Renal cortex interstitium (tissue), 11 donors: ENCODE data around the gene C11orf42. TPM values are rescaled to one million over a fixed set of nuclear protein-coding genes. Genes with fewer than 3 reads are reported as not detected.
A peak's percentile ranks its signal among the peaks of the same experiment; 100 is the strongest.

ENCODE experiments used
- DNase-seq, 11 donors: peaks; one replicate each; pipeline ENCODE4 v3.0.0-alpha.2; 2013; ENCODE audit warnings: low read depth in 9 of 11, low spot score in 4 of 11; ENCODE audit errors: extremely low read depth in 1 of 11
- polyA plus RNA-seq, 3 donors: library from polyadenylated mRNA; unstranded; fragments of 120-200 nt; gene quantifications; one replicate each; pipeline ENCODE4 v1.2.1, GENCODE V29; 2013; ENCODE audit not compliant: insufficient read length in 3 of 3

Gene C11orf42
- polyA plus RNA-seq, 3 donors, result 0.78 to 2.1 (median 1.0) TPM

DNA sequence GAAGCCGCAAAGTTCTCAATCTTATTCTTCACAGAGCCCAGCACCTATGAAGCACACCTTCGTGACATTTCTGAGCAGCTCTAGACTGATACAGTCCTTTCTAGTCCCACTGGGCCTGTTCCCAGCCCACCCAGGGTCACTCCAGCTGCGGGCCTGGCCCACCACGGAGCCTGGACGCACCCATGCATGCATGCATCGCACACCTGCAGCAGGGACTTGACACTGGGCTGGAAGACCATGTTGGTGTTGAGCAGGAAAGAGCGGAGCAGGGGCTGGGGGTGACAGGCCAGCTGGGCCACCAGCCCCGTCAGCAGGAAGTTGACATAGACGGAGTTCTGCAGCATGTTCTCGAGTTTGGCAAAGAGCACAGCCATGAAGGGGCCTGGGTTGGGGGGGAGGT lies 9.2 kb downstream of the C11orf42 start:
- DNase-seq, result no peak

DNA sequence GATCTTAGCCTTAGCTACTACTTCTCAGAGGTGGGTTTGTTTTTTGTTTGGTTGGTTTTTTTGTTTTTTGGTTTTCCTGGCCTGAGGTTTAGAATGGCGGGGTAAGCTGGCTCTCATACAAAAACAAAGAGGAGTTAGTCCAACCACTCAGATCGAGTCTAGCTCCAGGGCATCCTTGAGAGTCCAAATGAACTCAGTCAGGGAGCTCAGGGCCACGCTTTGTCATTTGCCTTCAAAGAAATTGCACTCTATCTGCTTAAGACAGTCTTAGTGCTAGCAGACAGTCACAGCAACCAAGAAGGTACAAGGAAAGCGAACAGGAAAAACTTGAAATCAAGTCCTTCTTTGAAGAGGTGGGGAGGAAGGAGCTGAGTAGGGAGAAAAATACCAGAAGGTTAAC lies 11.1 kb downstream of the C11orf42 start:
- DNase-seq, result no peak

DNA sequence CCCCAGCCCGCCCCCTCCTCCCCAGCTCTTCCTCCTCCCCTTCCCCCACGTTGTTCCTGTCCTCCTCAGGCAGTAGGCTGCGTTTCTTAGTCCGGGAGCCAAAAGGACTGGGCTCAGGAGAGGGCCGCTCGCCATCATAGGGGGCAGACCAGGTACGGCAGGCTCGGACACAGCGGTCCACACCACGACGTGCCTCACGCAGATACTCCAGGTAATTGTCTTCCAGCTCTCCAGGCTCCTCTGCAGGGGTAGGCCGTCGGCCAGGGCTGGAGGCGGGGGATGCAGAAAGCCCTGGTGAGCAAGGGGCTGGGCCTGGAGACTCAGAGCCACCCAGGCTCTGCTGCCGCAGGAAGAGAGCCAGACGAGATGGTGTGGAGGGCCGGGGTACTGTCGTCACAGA lies 12.4 kb downstream of the C11orf42 start:
- DNase-seq, result no peak

DNA sequence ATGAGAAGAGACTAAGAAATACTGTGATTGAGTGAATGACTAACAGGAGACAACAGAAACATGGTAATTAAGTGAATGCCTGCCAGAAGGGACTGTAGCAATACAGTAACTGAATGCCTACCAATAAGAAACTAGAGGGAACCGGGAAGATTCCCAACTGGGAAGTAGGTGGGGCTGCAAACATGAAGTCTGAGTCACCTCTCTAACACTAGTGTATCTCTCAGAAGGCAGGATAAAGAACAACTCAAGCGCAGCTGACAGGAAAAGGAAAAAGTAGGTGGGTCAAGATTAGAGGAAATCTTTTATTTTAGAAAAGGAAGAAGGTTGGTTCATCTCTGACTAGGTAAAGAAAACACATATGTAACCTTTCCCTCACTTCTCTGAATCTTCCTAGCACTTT lies 14.0 kb downstream of the C11orf42 start:
- no peak for DNase-seq

DNA sequence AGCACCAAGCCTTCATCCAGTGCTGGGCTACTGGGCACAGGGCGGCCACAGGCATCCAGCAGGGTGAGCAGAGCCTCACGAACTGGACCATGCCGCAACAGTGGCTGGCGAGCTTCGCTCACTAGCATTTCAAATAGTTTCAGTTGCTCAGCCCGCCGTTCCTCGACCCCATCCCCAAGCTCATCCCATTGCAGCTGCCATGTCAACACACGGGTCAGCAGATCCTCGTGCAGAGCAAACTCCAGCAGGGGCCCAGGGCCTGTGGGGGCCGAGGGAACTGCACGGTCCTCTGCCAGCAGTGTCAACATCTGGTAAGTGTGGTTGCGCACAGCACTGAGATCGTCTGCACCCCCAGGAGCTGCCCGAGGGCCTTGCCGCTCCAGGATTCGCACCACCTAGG lies 18.5 kb downstream of the C11orf42 start:
- DNase-seq, result no peak

DNA sequence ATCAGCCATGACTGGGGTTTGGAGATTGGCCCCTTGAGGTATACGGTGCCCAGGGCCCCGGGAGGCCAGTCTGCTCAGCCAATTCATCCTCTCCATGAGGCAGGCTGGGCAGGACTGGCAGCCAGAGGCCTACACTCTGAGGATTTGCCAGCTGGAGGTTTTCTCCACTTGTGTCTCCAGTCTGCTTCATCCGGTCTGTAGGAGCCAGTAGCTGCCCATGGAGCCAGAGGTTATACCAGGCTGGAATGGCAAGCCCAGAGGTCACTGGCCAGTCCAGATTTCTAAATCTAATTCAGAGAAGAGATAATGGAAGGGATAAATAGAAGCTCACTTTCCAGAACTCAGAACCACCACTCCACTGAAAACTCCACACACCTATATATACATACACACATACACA lies 19.1 kb downstream of the C11orf42 start:
- no peak for DNase-seq

DNA sequence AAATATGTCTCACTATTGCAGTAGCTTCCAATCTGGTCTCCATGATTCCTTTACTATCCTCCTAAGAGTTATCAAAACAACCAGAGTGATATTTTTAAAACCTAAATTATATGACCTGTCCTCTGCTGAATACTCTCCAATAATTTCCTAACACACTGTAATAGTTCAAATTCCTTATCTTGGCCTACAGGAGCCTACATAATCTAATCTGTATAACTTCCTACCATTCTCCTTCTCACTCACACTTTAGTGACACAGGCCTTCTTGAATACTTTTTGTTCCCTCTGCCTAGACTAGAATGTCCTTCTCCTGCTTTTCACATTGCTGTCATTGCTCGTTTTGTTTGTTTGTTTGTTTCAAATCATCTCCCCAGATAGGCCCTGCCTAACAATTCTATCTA lies 19.7 kb downstream of the C11orf42 start:
- DNase-seq, result no peak

DNA sequence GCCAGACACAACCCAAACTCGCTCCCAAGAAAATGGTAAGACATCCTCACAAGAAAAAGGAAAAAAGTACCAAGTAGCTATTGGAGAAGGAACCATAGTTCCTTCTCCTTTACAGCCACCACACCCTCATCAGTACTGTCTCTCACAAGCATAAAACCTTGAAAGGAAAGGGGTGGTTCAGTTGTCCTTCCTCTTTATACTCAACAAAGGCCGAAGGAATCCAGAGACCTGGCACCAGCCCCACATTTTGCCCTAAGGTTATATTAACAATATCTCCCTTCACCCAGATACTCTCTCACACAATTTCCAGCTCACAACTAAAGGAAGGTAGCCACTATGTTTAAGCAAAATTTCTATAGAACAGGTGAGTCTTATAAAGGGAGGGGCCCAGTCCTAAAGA lies 20.5 kb downstream of the C11orf42 start:
- DNase-seq, result no peak

DNA sequence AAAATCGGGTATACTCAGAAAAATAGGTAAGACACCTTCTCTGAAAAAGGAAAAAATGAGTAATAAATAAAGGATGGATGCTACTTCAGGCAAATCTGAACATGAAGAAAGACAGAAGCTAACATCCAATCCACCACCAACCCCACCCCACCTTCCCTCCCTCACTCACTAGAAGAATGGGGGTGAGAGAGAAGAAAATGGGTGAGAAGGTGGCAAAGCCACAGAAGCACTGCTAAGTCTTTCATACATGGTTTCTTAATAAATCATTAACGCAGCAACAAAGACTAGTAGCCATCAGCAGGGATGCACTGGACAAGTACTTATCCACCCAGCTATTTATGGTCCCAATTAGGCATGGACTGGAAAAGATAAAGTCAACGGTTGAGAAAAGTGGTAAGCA lies 23.2 kb downstream of the C11orf42 start:
- no peak for DNase-seq

DNA sequence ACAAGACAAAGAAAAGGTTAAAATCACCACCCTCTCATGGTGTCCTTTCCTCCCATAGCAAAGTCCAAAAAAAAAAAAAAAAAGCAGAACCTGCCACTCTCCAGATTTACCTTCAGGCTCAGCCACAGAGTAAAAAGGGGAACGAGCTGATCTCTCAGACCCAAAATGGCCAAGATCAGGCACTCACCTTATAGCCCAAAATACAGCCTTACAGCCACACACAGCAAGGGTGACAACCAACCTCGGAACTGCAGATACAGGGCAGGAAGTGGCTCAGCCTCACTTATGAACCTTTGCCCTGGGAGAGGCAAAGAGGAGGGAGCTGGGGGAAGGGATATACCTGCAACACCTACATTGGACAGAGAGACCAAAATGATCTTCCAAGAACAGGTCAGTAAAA lies 24.6 kb downstream of the C11orf42 start:
- no peak for DNase-seq

DNA sequence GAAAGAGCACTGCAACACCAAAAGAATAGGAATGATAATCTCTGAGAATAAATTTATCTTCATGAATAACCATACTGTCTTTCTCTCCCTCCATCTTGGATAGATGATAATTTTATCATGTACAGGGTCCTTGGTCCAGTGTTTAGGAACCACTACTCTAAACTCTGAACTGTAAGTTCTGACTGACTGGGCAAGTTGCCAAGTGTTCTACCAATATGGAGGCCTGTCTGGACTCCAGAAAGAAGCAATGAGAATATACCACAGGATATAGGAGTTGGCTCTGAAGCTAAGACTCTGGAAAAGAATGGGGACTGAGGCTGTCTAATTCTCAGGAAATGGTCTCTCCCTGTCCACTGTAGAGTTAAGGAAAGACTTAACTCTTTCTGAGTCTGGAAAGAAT lies 27.5 kb downstream of the C11orf42 start:
- no peak for DNase-seq

DNA sequence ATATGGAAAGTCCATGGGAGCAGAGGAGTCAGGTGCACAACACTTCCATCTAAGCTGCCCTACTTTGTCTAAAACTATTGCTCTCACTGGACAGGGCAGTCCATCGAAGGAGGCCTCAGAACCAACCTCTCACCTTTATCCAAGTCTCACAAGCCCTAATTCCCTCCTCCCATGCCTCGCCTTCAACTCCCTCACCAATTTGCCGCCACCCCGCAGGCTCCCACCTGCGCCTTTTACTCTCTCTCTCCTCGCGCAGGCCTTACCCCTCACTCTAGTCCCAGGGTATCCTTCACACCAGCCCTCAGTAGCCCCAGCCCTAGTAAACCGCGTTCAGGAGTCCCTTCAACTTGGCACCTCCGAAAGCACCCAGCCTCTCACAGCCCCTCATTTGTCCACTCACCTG lies 28.6 kb downstream of the C11orf42 start:
- peak in 5 of 11 donors; percentile 2 to 53 (median 11) for DNase-seq

DNA sequence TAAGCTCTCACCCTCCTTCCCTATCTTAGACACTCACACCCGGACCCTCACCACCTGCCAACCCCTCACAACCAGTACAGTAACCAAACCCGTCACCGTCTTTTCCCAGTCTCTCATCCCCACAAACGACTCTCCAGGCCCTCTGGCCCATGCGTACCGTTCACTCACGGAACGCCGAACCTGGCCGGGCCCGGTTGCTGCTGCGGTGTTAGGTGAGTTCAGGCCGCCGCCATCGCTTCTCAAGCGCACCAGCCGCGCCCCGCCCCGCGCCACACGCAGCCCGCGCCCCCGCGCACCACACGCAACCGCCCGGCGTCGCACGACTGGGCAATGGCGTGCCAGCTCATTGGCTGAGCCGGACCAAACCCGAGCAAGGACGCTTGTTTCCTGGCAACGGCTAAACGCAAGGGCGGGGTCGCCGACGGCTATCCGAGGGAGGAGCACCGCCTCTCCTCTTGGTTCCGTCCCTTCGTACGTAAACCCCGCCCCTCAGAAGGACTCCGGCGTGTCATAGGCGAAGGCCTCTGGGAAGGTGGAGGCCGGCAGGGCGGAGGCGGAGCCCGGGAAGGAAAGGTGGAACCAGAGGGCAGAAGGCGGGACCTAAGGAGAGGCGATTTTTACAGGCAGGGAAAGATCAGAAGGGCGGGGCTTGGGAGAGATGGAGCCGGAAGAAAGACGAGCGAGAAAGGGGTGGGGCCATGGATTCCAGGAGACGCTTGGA lies 29.2 kb downstream of the C11orf42 start, which contains the start of gene FHIP1B:
FHIP1B (minus strand) TSS at position 250 of the 721 bp plus-strand sequence. CDS start 10,120 bp downstream, outside the sequence.
- DNase-seq, result peak; percentile 97 to 99 (median 99)

DNA sequence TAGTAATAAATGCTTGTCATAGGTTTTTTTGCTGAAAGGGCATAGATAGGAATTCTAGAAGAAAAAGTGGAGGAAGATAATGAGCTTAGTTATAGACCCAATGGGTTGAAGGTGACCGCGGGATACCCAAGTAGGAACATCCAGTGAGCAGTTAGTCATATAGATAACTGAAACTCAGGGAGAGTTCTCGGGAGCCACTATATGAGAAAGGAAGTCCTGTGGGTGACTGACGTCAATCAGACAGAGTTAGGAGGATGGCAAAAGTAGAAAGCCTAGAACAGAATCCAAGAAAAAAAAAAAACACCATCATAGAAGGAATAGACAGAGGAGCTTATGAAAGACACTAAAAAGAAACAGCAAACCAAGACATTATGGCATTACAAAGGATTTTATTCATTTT lies 31.9 kb downstream of the C11orf42 start:
- DNase-seq, result no peak

DNA sequence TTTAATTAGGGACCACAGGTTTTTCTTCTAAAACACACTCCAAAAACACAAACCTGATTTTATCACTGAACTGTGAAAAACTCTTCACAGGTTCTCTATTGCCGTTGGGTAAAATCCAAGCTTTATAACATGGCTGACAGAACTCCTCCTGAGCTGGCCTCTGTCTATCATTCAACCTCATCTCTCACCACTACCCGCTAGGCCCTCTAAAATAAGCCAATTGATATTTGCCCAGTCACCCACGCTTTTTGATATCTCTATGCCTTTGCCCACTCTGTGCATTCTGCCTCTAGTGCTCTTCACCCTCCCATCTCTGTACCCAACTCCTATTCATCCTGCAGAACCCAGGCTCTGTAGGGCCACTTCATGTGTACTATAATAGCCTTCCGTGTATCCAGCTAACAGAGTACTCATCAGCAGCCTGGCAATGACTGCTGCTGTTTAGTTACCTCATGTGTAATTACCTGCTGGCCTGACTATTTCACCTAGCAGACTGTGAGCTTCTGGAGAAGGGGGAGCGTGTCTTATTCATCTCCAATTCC lies 32.5 kb downstream of the C11orf42 start:
- no peak for DNase-seq

DNA sequence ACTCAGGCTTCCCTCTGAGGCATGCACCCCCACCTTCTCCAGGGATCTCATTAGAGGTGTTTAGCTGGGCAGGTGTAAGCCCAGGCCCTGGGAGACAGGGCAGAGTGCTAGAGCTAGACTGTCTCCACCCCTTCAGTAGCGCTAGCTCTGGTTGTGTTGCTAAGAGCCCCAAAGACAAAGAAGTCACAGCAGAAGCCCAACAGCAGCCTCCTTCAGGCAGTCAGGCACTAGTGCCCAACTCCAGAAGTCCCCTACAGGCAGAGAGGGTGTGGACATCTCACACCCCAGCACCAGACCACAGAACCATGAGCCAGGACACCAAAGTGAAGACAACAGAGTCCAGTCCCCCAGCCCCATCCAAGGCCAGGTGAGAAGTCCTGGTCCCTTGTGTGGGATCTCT lies 33.5 kb downstream of the C11orf42 start, which contains the start of gene CNGA4:
CNGA4 (plus strand) TSS at position 188 of the 400 bp plus-strand sequence; CDS start at position 306, 118 bp downstream.
- no peak for DNase-seq

DNA sequence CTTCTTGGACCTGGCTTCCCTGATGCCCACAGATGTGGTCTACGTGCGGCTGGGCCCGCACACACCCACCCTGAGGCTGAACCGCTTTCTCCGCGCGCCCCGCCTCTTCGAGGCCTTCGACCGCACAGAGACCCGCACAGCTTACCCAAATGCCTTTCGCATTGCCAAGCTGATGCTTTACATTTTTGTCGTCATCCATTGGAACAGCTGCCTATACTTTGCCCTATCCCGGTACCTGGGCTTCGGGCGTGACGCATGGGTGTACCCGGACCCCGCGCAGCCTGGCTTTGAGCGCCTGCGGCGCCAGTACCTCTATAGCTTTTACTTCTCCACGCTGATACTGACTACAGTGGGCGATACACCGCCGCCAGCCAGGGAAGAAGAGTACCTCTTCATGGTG lies 34.8 kb downstream of the C11orf42 start:
- no peak for DNase-seq

DNA sequence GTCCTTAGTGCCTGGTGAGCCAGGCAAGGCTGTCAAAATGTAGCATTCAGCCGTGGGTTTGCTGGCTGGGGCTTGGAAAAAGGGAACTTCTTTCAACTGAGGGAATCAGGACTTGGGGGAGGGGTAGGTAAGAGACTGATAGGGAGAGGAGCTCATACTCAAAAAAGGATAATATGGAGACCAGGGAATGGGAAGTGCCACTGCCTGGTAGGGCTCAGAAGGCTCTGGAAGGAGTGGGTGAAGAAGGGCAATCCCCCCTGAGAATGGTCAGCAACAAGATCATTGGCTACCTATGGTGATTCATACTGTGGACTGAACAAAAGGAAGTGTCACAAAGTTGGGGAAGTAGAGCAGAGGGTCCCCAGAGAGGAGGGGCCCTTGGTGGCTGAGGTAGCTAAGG lies 35.4 kb downstream of the C11orf42 start:
- DNase-seq, result no peak

DNA sequence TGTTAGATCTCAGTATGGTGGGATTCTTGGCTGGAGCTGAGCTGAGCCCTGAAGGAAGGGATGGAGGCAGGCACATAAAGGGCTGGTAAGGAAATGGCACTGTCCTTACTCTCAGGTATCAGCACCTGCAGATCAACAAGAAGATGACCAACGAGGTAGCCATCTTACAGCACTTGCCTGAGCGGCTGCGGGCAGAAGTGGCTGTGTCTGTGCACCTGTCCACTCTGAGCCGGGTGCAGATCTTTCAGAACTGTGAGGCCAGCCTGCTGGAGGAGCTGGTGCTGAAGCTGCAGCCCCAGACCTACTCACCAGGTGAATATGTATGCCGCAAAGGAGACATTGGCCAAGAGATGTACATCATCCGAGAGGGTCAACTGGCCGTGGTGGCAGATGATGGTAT lies 36.0 kb downstream of the C11orf42 start:
- no peak for DNase-seq

DNA sequence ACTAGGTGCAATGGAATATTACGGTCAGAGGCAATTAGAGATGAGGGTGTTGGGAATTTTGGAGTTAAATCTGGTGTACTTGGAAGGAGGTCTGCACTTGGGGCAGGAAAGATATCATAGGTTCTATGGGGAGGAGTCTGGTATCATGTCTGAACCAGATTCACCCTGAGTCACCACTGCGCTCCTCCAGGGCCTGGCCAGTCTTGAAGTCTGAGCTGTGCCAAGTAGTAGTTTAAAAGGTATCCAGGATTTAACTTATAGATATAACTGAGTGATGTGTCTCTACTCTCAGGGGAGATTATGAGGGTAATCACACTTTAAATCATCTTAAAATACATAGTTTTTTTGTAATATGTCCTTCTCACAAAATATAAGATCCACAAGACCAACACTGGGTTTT lies 40.2 kb downstream of the C11orf42 start:
- DNase-seq, result no peak

DNA sequence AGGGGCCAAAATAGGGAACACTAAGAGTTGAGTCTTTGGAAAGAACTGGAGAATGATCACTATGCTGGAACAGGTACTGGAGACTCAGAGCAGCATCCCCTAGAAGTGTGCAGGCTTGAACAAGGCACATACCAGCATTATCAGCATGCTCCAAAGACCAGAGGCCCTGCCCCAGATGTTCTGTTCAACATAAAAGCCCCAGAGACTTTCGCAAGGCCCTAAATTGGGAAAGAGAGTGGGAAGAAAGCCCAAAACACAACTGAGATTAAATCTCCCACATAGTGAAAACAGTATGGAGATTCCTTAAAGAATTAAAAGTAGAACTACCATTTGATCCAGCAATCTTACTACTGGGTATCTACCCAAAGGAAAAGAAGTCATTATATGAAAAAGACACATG lies 42.9 kb downstream of the C11orf42 start:
- DNase-seq, result no peak
